ENCODE results near the gene SREBF2.
"Not testable (repeated sequence)": the region's sequence is repeated elsewhere in the genome, so short reads cannot be mapped to it uniquely, and the experiment has no call there.

Gene SREBF2

GRCh38 chr22:41842996-41843970 is 10.4 kb downstream of the SREBF2 start:
- DNase-seq (ENCODE audit: low spot score): no peak

GRCh38 chr22:41844036-41844435 is 11.1 kb downstream of the SREBF2 start:
- no peak for DNase-seq (ENCODE audit: low spot score)

- DNase-seq (ENCODE audit: low spot score): no peak
These were observed 11.6 kb downstream of the SREBF2 start for GRCh38 chr22:41844513-41844912.

DNA sequence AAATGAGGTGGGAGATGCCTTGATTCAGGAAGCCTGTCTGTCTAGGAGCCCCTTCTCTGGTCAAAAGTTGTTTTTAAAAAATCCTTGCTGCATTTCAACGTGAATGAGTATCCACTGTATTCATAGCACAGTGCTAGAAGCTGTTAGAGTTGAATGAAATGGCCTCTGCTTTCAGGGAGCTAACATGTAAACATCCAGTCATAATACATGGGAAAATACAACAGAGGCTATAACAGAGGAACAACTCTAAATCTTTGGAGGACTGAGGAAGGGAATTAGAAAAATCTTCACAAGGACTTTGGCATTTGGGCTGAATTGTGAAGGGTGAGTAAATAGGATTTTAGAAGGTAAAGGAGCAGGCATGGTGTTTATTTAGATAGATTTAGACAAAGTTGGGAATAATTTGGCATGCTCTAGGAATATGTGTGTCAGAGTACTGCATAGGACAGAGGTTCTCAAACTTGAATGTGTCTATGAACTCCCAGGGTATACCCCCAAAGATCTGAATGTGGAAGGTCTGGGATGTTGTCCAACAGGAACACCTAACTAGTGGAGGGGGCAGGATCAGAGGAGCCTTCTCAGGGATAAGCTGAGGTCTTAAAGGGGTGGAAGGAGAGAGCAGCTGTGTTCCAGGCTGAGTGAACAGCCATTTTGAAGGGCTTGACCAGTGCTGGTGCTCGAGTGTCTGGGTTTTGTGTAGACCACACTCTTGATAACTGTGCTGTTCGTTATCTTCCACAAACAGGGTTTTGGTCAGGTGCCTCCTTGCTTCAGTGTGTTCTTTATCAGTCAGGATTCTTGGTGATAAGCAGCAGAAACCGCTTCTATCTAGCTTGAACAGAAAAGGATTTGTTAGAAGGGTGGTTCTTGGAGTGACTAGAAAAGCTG is 12.7 kb downstream of the SREBF2 start:
- no peak for DNase-seq (ENCODE audit: low spot score)

- DNase-seq (ENCODE audit: low spot score): no peak
These were observed 13.5 kb downstream of the SREBF2 start for GRCh38 chr22:41846268-41846987.

DNA sequence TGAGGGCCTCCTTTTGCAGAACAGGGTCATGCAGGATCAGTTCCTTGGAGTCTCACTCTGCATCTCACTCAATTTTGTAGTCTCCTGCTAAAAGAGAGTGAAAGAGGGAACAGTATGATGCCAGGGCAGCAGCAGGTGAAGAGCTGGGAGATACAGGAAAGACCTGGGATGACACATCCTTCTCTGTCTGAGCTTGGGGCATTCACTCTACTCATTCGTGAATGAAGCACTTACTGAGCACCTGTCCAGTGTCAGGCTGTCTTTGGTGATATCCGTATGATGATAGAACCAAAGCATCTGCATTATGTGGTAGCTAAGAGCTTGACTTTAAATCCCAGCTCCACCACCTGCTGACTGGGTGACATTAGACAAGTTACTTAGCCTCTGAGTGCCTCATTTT is 14.4 kb downstream of the SREBF2 start:
- no peak for DNase-seq (ENCODE audit: low spot score)

DNA sequence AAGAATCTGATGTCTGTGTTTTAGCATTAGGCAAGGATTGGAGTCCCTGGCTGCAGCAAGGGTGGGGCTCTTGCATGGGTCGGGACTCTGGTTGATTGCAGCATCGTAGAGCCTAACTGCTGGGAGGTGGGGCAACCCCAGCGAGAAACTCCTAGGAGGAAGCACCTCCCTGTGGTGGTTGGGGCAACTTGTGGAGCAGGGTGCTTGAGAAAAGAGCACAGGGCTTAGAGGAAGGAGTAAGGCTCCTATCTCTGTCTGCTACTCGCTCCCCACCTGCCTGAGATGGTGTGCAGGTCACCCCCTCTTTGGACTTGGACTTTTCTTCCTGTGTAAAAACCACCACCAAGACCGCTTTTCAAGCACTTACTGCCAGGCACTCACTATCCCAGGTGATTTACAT is 15.6 kb downstream of the SREBF2 start:
- no peak for DNase-seq (ENCODE audit: low spot score)

DNA sequence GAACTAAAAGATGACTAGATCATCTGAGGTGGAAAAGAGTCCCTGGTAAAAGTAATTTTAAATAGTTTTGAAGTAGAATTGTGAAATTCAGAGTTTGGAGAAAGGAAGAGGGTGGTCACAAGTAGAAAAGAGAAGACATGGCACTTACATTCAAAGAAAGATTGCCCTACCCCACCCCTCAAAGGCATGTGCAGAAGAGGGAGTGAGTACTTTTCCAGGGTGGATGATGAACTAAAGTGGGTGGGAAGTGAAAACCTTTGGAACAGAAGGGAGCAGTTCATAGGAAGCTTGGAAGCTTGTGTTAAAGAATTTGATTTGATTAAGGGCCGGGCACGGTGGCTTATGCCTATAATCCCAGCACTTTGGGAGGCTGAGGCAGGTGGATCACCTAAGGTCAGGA is 23.6 kb downstream of the SREBF2 start:
- DNase-seq (ENCODE audit: low spot score): no peak

DNA sequence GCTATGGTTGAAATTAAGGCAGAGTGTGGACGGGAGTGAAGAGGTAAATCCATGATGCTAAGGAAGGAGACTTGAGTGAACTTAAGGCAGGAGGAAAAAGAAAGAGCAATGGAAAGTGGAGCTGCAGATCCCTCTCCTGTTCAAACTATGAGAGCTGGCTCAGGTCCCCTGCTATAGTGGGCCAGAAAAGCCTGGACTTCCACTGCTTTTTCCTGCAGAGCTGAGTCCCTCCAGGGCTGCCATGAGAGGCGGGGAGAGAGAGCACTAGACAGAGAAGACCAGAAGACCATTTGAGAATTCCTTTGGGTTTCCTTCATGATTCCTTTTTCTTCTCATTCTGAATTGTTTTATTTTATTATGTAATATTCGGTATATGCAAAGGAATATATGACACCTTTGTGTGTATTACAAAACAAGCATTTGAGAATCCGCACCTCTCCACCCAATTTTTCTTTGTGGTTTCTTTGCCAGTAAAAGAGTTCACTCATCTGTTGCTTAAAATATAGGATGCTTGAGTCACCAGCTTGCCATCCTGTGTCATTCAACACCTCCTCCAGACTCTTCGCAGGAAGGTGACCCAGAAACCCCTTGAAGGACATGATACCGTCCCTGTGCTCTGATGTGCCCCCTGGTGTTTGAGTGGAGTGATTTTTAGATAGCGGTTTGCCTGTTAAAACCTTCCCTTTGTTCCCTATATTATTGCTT is 24.4 kb downstream of the SREBF2 start:
- no peak for DNase-seq (ENCODE audit: low spot score)

GRCh38 chr22:41857860-41858199 is 24.9 kb downstream of the SREBF2 start:
- no peak for DNase-seq (ENCODE audit: low spot score)

DNA sequence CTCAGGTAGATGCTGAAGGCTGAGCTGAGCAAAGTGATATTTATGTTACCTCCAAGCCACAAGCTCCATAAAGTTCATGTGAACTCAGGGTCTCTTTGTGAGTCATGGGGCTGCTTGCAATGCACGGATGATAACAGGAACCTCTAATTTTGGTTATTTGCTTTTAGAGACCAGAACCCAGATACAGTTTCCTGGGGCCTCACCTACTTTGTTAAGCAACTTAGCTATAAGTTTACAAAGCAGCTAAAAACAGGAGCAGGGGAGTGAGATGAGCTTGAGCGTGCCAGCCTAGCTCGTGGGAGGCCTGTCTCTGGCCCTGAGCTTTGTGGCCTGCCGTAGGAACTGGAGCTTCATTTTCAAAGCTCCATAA is 29.2 kb downstream of the SREBF2 start:
- no peak for DNase-seq (ENCODE audit: low spot score)

- DNase-seq (ENCODE audit: low spot score): no peak
These were observed 29.8 kb downstream of the SREBF2 start for GRCh38 chr22:41862530-41863266.

DNA sequence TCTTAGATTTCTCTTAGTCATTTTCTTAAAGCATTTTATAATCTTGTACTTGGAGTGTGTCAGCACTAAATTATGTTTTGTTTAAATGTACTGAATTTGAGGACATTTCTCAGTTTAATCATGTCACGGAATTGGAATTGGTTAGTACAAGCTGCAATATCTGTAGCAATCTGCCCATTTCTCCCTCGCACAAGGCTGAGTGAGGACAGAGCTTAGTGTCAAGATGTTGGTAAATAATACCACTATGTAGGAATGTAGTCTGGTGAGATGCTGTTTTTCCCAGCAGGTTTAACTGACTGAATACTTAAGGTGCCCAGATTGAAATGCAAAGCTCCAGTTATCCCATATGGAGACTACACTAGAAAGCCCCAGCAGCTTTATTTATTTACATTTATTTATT is 30.6 kb downstream of the SREBF2 start:
- DNase-seq (ENCODE audit: low spot score): no peak

GRCh38 chr22:41868556-41868955 is 35.7 kb downstream of the SREBF2 start:
- no peak for DNase-seq (ENCODE audit: low spot score)

DNA sequence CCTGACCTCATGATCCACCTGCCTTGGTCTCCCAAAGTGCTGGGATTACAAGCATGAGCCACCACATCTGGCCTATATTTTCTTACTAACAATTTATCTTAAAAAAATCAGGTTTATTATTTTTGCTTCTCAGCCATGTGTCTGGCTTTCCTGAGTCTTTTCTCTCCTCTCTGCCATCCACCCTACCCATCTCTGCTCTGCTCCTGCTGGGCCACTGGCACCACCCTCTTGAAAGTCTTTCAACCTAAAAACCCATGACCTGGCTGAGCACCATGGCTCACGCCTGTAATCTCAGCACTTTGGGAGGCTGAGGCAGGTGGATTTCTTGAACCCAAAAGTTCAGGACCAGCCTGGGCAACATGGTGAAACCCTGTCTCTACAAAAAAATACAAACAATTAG is 37.2 kb downstream of the SREBF2 start:
- not testable (repeated sequence) for DNase-seq (ENCODE audit: low spot score)

DNA sequence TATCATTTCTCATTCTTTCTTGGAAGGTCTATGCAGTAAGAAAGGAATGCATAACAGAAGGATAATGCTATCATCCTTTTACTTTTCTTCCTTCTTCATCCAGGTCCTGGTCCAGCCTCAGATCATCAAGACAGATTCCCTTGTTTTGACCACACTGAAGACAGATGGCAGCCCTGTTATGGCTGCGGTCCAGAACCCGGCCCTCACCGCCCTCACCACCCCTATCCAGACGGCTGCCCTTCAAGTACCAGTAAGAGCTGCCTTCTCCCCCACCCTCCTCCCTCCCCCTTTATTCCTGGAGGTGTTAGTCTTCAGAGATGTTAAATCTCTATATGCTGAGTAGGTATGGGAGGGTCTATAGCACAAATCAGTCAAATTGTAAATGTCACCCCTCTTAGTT is 37.9 kb downstream of the SREBF2 start:
- no peak for DNase-seq (ENCODE audit: low spot score)

- no peak for DNase-seq (ENCODE audit: low spot score)
These were observed 40.5 kb downstream of the SREBF2 start for GRCh38 chr22:41873391-41873790.

GRCh38 chr22:41874090-41874489 is 41.2 kb downstream of the SREBF2 start:
- DNase-seq (ENCODE audit: low spot score): no peak

GRCh38 chr22:41875531-41876270 is 42.8 kb downstream of the SREBF2 start:
- no peak for DNase-seq (ENCODE audit: low spot score)

DNA sequence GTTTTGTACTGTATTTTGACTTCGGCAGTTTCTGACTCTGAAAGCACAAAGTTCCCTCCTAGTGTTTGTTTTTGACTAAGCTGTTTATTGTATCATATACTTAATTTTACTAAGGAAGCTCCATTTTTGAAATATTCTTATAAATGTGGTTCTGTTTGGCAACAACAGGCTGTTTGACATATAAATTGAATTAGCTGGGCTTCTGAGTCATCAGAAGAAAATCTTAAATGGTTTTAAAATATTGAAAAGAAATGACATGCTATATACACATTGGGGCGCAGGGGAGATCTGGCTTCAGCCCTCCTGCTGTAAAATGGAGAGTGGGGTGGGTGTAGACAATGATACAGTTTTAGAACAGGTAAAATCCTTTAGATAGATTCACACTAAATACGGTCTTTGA is 43.4 kb downstream of the SREBF2 start:
- DNase-seq (ENCODE audit: low spot score): no peak

Data from left forelimb (tissue), 1 donor.